Endothelial cell of hepatic sinusoid (primary cell): ENCODE measurements around the gene SMTNL1.

Experiments
- in situ Hi-C: cut with HindIII; loops from 2 replicates; pipeline ENCODE4 v1.10.0; 2017; ENCODE audit warnings: low sequenced_read_pairs

SMTNL1 gene

DNA sequence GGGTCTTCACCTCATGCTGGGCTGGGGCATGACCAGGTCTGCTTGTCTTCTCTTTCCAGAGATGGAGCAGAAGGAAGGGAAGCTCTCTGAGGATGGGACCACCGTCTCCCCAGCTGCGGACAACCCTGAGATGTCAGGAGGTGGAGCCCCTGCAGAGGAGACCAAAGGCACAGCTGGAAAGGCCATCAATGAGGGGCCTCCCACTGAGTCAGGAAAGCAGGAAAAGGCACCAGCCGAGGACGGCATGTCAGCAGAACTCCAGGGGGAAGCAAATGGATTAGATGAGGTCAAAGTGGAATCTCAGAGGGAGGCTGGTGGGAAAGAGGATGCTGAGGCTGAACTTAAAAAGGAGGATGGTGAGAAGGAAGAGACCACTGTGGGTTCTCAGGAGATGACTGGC, 5.2 kb downstream of the SMTNL1 start:
- in situ Hi-C loops: no loop called here

DNA sequence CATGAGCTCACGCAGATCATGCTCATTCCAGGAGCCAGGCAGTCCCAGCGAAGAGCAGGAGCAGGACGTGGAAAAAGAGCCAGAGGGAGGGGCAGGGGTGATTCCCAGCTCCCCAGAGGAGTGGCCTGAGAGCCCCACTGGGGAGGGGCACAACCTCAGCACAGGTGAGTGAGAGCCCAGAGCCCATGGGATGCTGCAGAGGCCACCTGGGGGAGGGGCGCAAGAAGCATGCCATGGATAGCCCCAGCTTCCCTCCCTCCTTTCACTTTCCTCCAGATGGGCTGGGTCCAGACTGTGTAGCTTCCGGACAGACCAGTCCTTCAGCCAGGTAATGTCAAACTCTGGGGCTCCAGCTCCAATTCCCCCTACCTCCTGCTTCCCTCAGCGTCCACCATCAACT, 6.2 kb downstream of the SMTNL1 start:
- in situ Hi-C loops: no loop called here

DNA sequence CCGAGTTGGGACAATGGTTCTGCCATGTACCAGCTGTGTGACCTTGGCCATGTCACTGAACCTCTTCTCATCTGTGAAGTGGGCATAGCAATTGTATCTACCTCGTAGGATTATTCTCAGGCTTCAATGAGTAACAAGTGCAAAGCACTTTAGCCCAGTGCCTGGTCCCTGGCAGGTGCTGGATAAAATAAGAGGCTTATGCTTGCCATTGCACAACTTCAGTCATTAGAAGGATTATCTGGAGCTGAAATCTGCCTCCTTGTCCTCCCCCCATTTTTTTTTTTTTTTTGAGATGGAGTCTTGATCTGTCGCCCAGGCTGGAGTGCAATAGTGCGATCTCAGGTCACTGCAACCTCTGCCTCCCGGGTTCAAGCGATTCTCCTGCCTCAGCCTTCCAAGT, 7.2 kb downstream of the SMTNL1 start:
- in situ Hi-C loops: no loop called here

DNA sequence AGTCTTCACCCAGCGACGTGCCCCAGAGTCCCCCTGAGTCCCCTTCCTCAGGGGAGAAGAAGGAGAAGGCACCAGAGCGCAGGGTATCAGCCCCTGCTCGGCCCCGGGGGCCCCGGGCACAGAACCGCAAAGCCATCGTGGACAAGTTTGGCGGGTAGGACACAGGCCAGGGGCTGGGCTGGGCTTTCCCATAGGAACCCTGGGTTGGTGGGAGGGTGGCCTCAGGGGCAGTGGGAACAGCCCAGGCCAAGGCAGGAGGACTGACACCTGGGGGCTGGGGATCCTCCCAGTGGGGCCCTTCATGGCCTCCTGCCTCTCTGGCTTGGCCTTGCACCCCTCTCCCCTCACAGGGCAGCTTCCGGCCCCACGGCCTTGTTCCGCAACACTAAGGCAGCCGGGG, 8.5 kb downstream of the SMTNL1 start:
- in situ Hi-C loops: no loop called here

DNA sequence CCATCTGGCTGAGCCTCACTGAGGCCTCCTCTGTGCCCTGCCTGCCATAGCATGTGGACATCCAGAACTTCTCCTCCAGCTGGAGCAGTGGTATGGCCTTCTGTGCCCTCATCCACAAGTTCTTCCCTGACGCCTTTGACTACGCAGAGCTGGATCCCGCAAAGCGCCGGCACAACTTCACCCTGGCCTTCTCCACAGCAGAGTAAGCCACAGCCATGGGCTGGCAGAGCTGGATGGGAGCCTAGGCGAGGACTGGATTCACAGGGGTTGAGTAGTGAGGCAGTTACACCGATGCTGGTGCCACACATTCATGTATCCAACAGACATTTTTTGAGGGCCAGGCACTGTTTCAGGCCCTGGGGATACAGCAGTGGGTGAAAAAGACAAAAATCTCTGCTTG, 9.1 kb downstream of the SMTNL1 start:
- in situ Hi-C loops: no loop called here

DNA sequence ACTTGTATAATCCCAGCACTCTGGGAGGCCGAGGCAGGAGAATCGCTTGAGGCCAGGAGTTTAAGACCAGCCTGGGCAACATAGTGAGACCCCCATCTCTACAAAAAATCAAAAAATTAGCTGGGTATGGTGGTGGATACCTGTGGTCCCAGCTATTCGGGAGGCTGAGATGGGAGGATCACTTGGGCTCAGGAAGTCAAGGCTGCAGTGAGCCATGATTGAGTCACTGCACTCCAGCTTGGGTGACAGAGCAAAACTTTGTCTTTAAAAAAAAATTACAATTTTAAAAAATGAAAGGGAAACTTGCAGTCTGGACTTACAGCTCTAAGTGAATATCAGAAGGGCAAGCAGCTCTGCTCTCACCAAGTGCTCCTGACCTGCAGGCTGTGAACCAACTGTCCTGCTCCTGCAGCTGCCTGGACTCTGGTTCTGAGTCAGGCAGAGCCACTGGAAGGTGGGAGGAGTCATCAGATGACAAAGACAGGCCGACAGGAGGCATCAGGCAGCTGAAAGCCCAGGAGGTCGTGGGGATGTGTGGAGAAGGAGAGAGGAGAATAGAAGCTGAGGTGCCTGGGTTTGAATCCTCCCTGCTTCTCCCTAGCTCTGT, 9.6 kb downstream of the SMTNL1 start:
- in situ Hi-C loops: no loop called here

DNA sequence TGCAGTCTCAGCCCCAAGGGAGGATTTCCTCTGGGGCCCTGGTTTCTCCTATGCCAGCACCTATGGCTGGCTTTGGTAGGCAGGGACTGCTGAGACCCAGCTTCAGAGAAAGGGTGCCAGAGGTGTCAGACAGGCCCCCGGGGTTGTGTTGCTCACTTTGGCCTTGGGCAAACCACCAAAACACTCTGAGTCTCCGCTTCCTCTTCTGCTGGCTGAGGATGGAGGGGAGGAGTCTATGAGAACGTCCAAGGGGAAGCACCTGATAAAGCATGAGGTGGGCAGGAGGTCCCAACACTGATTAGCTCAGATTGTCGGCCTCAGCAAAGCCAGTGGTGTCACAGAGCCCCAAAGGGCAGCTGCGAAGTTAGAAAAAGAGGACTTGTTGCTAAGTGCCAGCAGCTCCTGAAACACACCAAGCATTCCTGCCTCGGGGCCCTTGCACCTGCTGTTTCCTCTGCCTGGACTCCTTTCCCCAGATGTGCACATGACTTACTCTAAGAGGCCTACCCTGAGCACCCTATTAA, 10.5 kb downstream of the SMTNL1 start:
- in situ Hi-C loops: no loop called here

DNA sequence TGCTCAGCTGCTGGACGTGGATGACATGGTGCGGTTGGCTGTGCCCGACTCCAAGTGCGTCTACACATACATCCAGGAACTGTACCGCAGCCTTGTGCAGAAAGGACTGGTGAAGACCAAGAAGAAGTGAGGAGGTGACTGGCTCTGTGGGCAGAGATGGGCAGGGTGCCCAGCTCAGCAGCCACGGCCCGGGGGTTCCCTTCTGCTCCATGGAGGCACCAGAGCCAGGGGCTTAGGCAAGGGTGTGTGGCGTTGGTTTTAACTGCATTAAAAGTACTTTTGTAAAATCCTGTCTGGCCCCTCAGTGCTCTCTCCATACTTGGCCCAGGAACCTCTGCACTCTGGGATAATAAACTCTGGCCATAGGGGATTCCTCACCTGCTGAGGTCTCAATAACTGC, 12.6 kb downstream of the SMTNL1 start:
- in situ Hi-C loops: no loop called here

DNA sequence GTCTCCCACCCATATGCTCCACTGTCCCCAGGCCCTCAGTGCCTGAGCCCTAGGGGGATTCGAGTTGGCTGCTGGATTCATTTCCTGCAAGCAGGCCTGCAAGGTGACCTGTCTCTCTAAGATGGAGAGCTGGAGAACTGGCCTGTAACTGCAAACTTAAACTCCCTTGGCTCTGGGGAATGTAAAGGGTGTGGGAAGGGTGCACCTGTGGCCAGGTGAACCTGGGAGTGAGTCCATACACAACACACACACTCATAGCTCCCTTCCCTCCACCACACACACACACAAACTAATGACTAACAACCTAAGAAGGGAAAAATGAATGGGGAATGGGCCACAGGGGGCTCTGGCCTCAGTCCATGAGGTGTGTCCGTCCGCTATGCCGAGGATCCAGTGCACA, 14.5 kb downstream of the SMTNL1 start:
- in situ Hi-C loops: no loop called here

DNA sequence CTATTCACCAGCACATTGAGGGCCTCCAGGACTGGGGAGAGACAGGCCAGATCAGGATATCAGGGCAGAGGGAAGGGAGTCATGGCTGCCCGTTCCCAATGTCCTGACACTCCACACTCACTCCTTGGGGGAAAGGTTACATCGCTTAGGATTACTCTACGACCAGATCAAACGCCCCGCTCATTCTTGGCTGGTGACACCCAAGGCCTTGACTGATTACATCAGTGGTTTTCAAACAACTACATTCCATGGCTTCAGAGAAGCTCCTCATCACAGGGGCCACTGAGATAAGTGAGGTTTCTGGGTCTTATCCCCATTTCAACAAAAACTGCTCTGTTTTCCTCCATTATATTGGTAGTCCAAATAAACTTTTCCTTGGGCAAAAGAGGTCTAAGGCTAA, 15.1 kb downstream of the SMTNL1 start:
- in situ Hi-C loops: no loop called here

DNA sequence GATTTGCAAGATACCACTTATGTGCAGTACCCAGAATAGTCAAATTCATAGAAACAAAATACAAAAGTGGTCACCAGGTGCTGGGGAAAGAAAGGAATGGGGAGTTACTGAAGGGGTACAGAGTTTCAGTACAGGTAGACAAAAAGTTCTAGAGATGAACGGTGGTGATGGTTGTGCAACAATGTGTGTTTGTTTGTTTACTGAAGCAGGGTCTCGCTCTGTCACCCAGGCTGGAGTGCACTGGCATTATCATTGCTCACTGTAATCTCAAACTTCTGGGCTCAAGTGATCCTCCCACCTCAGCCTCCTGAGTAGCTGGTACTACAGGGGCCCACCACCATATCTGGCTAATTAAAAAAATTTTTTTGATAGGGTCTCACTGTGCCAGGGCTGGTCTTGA, 18.0 kb downstream of the SMTNL1 start:
- in situ Hi-C loops: loop anchor here (5.0 kb wide), 1 partner anchor 73 kb away; no protein-coding TSS in a partner anchor

DNA sequence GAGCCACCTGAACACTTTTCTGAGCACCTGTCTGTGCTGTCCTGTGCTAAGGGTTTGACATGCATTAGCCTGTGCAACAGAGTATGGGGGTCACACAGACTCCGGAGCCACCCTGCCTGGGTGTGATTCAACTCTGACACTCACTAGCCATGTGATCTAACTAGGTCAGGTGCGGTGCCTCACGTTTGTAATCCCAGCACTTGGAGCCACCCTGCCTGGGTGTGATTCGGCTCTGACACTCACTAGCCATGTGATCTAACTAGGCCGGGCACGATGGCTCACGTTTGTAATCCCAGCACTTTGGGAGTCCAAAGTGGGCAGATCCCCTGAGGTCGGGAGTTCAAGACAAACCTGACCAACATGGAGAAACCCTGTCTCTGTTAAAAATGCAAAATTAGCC, 18.6 kb downstream of the SMTNL1 start:
- in situ Hi-C loops: loop anchor here (5.0 kb wide), 1 partner anchor 74 kb away; no protein-coding TSS in a partner anchor

DNA sequence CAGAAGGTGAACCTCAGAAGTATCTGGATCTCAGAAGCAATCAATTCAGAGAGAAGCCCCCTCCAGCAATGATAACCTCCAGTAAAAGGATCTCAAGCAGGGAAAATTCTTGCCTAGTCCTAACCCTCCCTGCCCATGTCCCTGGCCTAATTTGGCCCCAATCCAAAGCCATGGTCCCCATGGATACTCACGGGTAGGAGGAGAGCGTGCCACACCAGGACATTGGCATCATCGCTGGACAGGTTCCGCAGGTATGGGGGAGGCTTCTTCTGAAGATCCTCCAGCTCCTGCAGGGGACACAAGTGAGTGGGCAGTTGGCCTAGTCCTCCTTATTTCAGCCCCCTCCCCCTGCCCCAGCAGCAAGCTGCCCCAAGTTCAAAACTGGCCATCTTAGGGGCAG, 22.8 kb downstream of the SMTNL1 start:
- in situ Hi-C loops: no loop called here

DNA sequence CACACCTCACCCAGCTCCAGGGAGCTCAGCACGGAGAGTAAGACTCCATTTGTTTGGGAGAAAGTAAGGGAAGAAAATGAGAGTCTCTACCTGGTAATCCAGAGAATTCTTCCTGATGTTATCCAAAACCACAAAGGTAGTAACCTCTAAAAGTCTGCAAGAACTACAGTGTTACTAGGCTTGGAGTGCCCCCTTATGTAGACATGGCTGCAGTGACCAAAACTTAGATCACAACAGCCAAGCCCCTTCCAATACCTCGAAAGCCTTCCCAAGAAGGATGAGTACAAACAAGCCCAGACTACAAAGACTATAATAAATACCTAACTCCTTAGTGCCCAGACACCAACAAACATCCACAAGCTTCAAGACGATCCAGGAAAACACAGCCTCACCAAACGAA, 25.2 kb downstream of the SMTNL1 start:
- in situ Hi-C loops: no loop called here

DNA sequence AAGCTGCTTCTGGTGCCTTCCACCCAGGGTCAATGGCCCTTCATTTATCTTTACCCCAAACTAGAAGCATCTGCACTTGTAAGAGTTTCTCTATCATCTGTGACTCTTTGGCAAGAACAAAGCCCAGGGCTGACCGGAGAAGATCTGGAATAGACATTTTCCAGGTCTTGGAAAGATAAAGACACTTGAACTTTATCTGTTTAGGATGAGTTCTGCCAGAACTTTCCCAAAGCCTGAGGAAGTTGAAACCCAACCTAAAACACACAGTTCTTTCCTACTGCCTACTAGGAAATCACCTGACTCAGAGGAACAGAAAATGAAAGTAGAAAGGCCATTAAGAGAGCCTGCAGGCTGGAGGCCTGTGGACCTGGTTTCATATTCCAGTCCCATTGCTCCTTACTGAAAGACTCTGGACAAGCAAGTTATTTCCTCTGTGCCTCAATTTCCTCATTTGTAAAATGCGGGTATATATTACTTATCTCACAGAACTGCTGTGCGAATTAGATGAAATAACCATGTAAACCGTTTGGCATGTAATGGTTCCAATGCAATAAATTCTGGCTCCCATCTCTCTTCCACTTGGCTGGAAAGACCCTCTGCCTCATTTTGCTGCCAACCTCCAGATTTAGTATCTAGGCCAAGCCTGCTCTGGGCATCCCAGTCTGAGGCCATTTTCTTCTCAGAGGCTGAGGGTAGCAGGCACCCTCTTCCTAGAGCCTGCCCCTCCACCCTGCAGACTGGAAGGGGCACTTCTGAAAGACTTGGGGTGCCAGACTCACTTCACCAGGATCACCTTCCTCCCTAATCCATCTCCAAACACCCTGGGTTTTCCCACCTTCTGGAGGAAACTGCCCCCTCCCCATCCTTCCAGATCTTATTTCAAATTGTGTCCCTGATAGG, 28.9 kb downstream of the SMTNL1 start:
- in situ Hi-C loops: no loop called here

DNA sequence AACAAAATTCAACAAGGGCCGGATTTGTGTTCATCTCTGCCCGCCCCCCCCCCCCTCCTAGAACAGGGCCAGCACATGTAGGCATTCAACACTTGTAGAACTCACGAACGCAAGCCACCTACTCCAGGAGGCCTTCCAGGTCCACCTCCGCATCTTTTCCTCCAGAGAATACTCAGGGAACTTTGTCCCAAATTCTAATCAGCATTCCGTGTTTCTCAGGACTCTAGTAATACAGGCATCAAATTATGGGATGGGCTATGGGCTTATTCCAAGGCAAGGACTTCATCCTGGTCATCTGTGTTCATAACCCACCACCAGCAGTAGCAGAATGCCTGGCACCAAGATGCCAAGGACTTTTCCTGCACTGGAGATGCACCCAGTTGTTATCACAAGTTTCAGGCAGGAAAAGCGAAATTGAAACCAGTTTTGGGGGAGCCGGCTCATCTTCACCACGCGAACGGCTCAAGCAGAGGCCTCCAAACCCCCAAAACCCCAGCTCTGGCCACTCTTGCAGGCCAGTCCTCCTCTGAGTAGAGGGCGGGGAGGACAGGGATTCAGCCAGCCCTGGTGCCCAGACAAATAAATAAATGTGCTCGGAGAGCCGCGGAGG, 29.6 kb downstream of the SMTNL1 start:
- in situ Hi-C loops: no loop called here

DNA sequence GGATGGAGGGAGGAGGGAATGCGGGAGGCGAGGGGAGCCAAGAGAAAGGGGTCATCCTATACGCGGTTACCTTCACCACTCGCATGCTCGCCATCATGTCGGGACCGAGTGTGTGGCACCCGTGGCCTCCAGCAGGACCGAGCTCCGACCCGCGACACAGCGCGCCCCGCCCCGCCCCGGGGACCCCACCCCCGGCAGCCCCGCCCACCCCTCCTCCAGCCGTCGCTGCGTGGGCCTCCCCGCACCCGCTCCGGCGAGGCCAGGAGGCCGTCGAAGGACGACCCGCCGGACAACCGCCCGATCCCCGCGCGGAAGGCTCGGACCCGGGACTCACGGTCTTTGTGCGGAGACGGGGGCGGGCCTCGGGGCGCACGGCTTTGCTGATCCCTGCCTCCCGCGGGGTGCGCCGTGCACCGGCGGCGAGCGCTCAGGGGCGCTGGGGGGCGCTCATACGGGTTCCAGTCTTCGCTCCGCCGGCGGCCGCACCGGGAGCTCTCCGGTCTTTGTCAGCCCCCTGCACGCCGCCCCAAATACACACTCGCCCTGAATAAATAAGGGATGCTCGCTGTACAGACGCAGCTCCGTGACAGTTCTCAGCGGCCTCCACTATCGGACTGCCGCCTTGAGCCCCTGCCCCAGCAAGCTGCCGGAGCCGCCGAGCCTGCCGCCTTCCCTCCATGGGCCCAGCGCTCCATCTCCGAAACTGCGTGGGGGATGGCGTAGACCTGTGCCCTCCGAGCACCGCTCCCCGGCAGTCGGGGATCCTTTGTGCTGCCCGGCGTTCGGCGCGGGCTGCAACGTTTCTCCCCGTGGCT, 30.3 kb downstream of the SMTNL1 start, which contains the start of gene UBE2L6:
Gene UBE2L6 (minus strand): TSS at position 158 of the 815 bp plus-strand sequence. CDS start 61 bp downstream, at position 97.
- in situ Hi-C loops: no loop called here

DNA sequence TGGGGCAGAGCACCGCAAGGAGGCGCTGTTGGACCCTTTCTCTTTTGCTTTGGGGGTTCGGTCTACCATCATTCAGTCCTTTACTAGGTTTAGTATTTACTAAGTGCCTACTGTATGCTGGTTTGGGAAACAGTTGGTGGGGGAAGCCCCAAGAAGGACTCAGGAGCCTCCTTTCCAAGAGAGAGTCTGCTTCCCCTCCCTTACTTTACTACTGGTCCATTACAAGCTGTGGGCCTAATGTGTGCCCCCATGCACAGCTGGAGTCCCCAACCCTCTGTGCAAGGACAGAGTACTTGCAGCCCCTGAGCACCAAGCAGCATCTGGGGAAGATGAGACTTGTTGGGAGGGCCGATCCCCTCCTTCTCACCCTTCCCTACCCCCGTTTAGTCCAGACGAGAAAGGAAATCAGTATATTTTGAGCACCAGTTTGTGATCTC, 31.0 kb downstream of the SMTNL1 start:
- in situ Hi-C loops: no loop called here

DNA sequence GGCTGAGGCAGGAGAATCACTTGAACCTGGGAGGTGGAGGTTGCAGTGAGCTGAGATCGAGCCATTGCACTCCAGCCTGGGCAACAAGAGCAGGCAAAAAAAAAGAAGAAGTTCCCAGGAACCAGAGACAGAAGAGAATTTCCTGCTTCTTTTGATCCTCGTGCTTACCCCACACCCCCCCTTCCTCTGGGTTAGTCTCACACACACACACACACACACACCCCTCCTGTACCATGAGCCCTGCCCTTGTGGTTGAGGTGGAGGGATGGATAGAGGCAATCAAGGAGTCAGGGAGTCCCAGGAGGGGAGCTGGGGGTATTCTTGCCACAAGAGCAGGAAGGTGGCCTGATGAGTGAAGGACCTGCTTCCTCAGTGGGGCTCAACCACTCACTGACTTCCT, 34.2 kb downstream of the SMTNL1 start:
- in situ Hi-C loops: no loop called here

DNA sequence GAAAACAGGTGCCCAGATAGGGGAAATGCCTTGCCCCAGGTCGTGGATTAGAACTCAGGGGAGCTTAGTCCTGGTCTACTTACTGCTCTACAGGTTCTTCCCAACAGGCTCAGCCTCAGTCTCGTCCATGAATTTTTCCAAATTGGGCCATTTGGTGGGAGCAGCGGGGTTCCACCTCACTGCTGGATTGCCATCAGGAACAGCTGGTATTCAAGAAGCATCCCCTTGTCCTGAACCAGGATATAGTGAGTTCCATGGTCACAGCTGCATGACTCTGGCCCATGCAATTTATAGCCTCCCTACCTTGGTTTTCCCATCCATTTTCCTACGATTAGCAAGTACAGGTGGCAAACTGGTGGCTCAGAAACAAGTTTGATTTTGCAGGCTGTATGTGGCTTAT, 36.7 kb downstream of the SMTNL1 start:
- in situ Hi-C loops: no loop called here

DNA sequence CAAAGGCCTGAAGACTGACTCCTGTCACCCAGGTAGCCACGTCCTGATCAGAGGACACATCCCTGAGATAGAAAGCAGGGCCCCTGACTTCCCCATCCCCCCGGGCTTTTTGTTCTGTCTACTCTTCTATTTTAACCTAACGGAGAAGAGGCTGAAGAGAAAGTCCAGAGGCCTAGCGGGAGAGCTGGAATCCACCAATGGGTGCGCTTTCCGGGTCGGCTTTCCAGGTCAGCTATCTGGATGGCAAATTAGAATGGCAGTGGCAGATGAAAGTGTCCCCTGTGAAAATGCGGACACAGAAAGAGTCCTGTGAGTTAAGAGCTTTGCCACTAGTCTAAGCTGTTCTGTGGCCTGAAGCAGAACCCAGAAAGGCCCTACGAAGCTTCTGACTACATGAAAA, 46.9 kb downstream of the SMTNL1 start:
- in situ Hi-C loops: no loop called here
